SK-N-SH (cell line): ENCODE results near the gene KRTAP3-2. TPM values are rescaled to one million over a fixed set of nuclear protein-coding genes. Genes with fewer than 3 reads are reported as not detected.

Source experiments
- CTCF ChIA-PET: fragments of 300-600, 350-600 bp; formaldehyde crosslinking; extraction: SDS; loops from one replicate; lab custom pipeline; 2021; lab: Yijun Ruan, JAX
- POLR2A ChIA-PET: fragments of 350-600 bp; sonication (Branson Sonifier 250); formaldehyde crosslinking; extraction: SDS; loops from one replicate; lab custom pipeline; 2020; ENCODE audit warnings: antibody characterized with exemption, inconsistent platforms; lab: Yijun Ruan, JAX
- DNase-seq: peaks from one replicate; pipeline ENCODE4 v3.0.0; 2012
- H2AFZ ChIP-seq: fragments of 200-600 bp; sonication (generic); 2 replicates; pipeline ENCODE4 v1.8.1; 2016; ENCODE audit warnings: antibody characterized with exemption, mild to moderate bottlenecking, low read depth
- H3F3A ChIP-seq: fragments of 200-600 bp; sonication (generic); replicated peaks from 2 replicates; pipeline ENCODE3; 2016; ENCODE audit warnings: antibody characterized with exemption, mild to moderate bottlenecking; ENCODE audit not compliant: insufficient read depth
- H3K27ac ChIP-seq, 2 experiments: fragments of 200-500 bp in 1 of 2; fragments of 200-600 bp in 1 of 2; sonication (Bioruptor generic) in 1 of 2; sonication (generic), shearing (Covaris generic) in 1 of 2; 2 replicates each; pipeline versions ENCODE4 v1.5.1 to v1.6.1; 2014 to 2016; ENCODE audit warnings: low read depth in 2 of 2, inconsistent platforms in 1 of 2, low read length in 1 of 2, mild to moderate bottlenecking in 1 of 2, mixed read lengths in 1 of 2
- H3K27me3 ChIP-seq: fragments of 200-600 bp; sonication (generic), shearing (Covaris generic); 2 replicates; pipeline ENCODE4 v1.6.1; 2016; ENCODE audit warnings: mixed run types; ENCODE audit not compliant: insufficient read depth
- H3K36me3 ChIP-seq, 2 experiments: fragments of 200-500 bp in 1 of 2; fragments of 200-600 bp in 1 of 2; sonication (Bioruptor generic) in 1 of 2; sonication (generic) in 1 of 2; replicated peaks in 1 of 2; 2 replicates each; pipeline versions ENCODE3 to v1.5.1; 2014 to 2016; ENCODE audit warnings: low read length in 1 of 2, mild to moderate bottlenecking in 1 of 2; ENCODE audit not compliant: insufficient read depth in 2 of 2, control insufficient read depth in 1 of 2
- H3K4me1 ChIP-seq, 2 experiments: fragments of 200-500 bp in 1 of 2; fragments of 200-600 bp in 1 of 2; sonication (Bioruptor generic) in 1 of 2; sonication (generic), shearing (Covaris generic) in 1 of 2; 2 replicates each; pipeline versions ENCODE4 v1.5.1 to v1.6.1; 2014 to 2016; ENCODE audit warnings: low read depth in 1 of 2, low read length in 1 of 2, mixed run types in 1 of 2; ENCODE audit not compliant: insufficient read depth in 2 of 2, control insufficient read depth in 1 of 2
- H3K4me2 ChIP-seq: fragments of 200-600 bp; sonication (generic), shearing (Covaris generic); 2 replicates; pipeline ENCODE4 v1.6.1; 2017; ENCODE audit warnings: mixed run types
- H3K4me3 ChIP-seq, 2 experiments: fragments of 200-500 bp in 1 of 2; fragments of 200-600 bp in 1 of 2; sonication (Bioruptor generic) in 1 of 2; sonication (generic), shearing (Covaris generic) in 1 of 2; 2 replicates each; pipeline versions ENCODE4 v1.5.1 to v1.8.1; 2014 to 2016; ENCODE audit warnings: low read depth in 2 of 2, inconsistent platforms in 1 of 2, low read length in 1 of 2, mild to moderate bottlenecking in 1 of 2, mixed read lengths in 1 of 2, moderate library complexity in 1 of 2
- H3K79me2 ChIP-seq: fragments of 200-600 bp; sonication (generic); 2 replicates; pipeline ENCODE4 v1.8.1; 2017; ENCODE audit warnings: mild to moderate bottlenecking; ENCODE audit not compliant: insufficient read depth
- H3K9ac ChIP-seq: fragments of 200-600 bp; sonication (generic); 2 replicates; pipeline ENCODE4 v1.6.1; 2017; ENCODE audit warnings: mixed run types
- H3K9me2 ChIP-seq: fragments of 200-600 bp; sonication (generic); 2 replicates; pipeline ENCODE4 v1.6.1; 2017; ENCODE audit warnings: mixed run types
- H3K9me3 ChIP-seq: fragments of 200-600 bp; sonication (generic); 2 replicates; pipeline ENCODE4 v1.6.1; 2017; ENCODE audit warnings: mixed run types, mild to moderate bottlenecking, moderate library complexity
- H4K20me1 ChIP-seq: fragments of 200-600 bp; sonication (generic); 2 replicates; pipeline ENCODE4 v1.6.1; 2017; ENCODE audit warnings: mild to moderate bottlenecking, mixed run types; ENCODE audit not compliant: insufficient read depth
- EP300 ChIP-seq, 2 experiments: IDR thresholded peaks; 2 replicates each; pipeline versions ENCODE4 v1.4.0 to v1.6.1; 2012; ENCODE audit warnings: borderline replicate concordance in 1 of 2, low read depth in 1 of 2, low read length in 1 of 2
- FOXJ3 ChIP-seq: sonication (generic); formaldehyde crosslinking; IDR thresholded peaks from 2 replicates; pipeline ENCODE4 v1.5.1; 2020; ENCODE audit warnings: mild to moderate bottlenecking, missing genetic modification reagents
- GATA2 ChIP-seq: sonication (generic); formaldehyde crosslinking; IDR thresholded peaks from 2 replicates; pipeline ENCODE4 v1.5.0; 2020; ENCODE audit warnings: mild to moderate bottlenecking, missing genetic modification reagents
- IRF3 ChIP-seq: fragments of 150-350 bp; IDR thresholded peaks from 2 replicates; pipeline ENCODE4 v1.6.1; 2016; ENCODE audit warnings: mild to moderate bottlenecking, low read depth, low read length
- JUND ChIP-seq: IDR thresholded peaks from 2 replicates; pipeline ENCODE4 v1.4.0; 2012
- NRF1 ChIP-seq: IDR thresholded peaks from 2 replicates; pipeline ENCODE4 v1.6.1; 2012; ENCODE audit warnings: low read depth, mild to moderate bottlenecking, low read length
- RAD21 ChIP-seq: IDR thresholded peaks from 2 replicates; pipeline ENCODE4 v1.6.1; 2012; ENCODE audit warnings: mild to moderate bottlenecking, low read length
- RCOR1 ChIP-seq: fragments of 150-350 bp; IDR thresholded peaks from 2 replicates; pipeline ENCODE4 v1.6.1; 2017; ENCODE audit warnings: antibody characterized with exemption, low read length
- RFX5 ChIP-seq: IDR thresholded peaks from 2 replicates; pipeline ENCODE4 v1.6.1; 2012; ENCODE audit warnings: mild to moderate bottlenecking, improper control_type of control experiment, low read length
- SMC3 ChIP-seq: IDR thresholded peaks from 2 replicates; pipeline ENCODE4 v1.6.1; 2012; ENCODE audit warnings: low read depth, low read length, improper control_type of control experiment
- TEAD4 ChIP-seq: IDR thresholded peaks from 2 replicates; pipeline ENCODE4 v1.4.0; 2012; ENCODE audit warnings: mild to moderate bottlenecking, borderline replicate concordance; ENCODE audit not compliant: insufficient read depth
- USF1 ChIP-seq: IDR thresholded peaks from 2 replicates; pipeline ENCODE4 v1.4.0; 2012; ENCODE audit warnings: low read depth, borderline replicate concordance
- WGBS: methylation state at CpG from one replicate; pipeline ENCODE4 v1.1.6; 2017; ENCODE audit warnings: low lambda C conversion rate; 5-methylcytosine and 5-hydroxymethylcytosine counted together
- polyA plus RNA-seq, 3 experiments: library from polyadenylated mRNA; depleted of rRNA; stranded (reverse); fragments of >200 nt; gene quantifications; 2 replicates each; pipeline ENCODE4 v1.2.3, GENCODE V29; 2012
- TF ChIP-seq, protein P1 (sequence below): IDR thresholded peaks from 2 replicates; pipeline ENCODE4 v1.4.0; 2012; ENCODE audit warnings: low read depth
- TF ChIP-seq, protein P2 (sequence below): IDR thresholded peaks from 2 replicates; pipeline ENCODE4; 2012
- TF ChIP-seq, protein P3 (sequence below): fragments of 200-600 bp; sonication (generic); IDR thresholded peaks from 2 replicates; pipeline ENCODE4 v1.6.1; 2017; ENCODE audit warnings: antibody characterized with exemption, mild to moderate bottlenecking, moderate library complexity
- TF ChIP-seq, protein P4 (sequence below): IDR thresholded peaks from 2 replicates; pipeline ENCODE4 v1.6.1; 2012; ENCODE audit warnings: mild to moderate bottlenecking, low read depth, low read length, moderate library complexity
- TF ChIP-seq, protein P5 (sequence below): IDR thresholded peaks from 2 replicates; pipeline ENCODE4 v1.4.0; 2012; ENCODE audit warnings: low read depth, borderline replicate concordance

KRTAP3-2 gene
- polyA plus RNA-seq, 1 of the 3 experiments (the other 2 are of a cell fraction): not detected

- no peak overlapping the region for H3K4me3 ChIP-seq
- no peaks in the 10 kb centered on the region for H3K9me2 ChIP-seq
- no peaks in the 10 kb centered on the region for H3K9me3 ChIP-seq
- H3F3A ChIP-seq: no peaks in the 10 kb centered on the region
- WGBS: 0% methylated on average over 1 of the region's 1 CpG
- no peak overlapping the region for H2AFZ ChIP-seq
- H3K79me2 ChIP-seq: no peaks in the 10 kb centered on the region
- H3K27ac ChIP-seq: no peak overlapping the region
- ChIA-PET POLR2A (no interaction called here), CTCF (interaction anchor here (0.8 to 1.0 kb wide), 3 partner anchors 67 to 649 kb away, joined by 3 to 4 read pairs (median 3); no protein-coding TSS in a partner anchor)
- H3K4me2 ChIP-seq: no peak overlapping the region
- H4K20me1 ChIP-seq: no peaks in the 10 kb centered on the region
- H3K27me3 ChIP-seq: peaks cover 38% of the 10 kb centered on the region; the same call in 1 of the 2 replicates
- DNase-seq: no peak
- H3K36me3 ChIP-seq: no peaks in the 10 kb centered on the region
- no peak overlapping the region for H3K9ac ChIP-seq
- no peaks in the 10 kb centered on the region for H3K4me1 ChIP-seq
- no peak for TF ChIP-seq IRF3
- no peak for TF ChIP-seq FOXJ3
- no peak for TF ChIP-seq RAD21
- TF ChIP-seq, protein P1, sequence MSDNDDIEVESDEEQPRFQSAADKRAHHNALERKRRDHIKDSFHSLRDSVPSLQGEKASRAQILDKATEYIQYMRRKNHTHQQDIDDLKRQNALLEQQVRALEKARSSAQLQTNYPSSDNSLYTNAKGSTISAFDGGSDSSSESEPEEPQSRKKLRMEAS: no peak
- TF ChIP-seq JUND: no peak
- no peak for TF ChIP-seq TEAD4
Observed at GRCh38 chr17:41013606-41014005, 13.9 kb upstream of the KRTAP3-2 start.

GRCh38 chr17:41013181-41013580 is 13.5 kb upstream of the KRTAP3-2 start:
- no peaks in the 10 kb centered on the region for H3K9me3 ChIP-seq
- H3K4me3 ChIP-seq: no peak overlapping the region
- ChIA-PET CTCF (no interaction called here), POLR2A (no interaction called here)
- H3K4me1 ChIP-seq: no peaks in the 10 kb centered on the region
- no peaks in the 10 kb centered on the region for H3K79me2 ChIP-seq
- no peaks in the 10 kb centered on the region for H3K9me2 ChIP-seq
- no peaks in the 10 kb centered on the region for H3F3A ChIP-seq
- WGBS: 25% methylated on average over 3 of the region's 3 CpGs
- no peak overlapping the region for H3K27ac ChIP-seq
- no peak overlapping the region for H2AFZ ChIP-seq
- no peaks in the 10 kb centered on the region for H4K20me1 ChIP-seq
- H3K4me2 ChIP-seq: no peak overlapping the region
- H3K27me3 ChIP-seq: peaks cover 41% of the 10 kb centered on the region; the same call in 1 of the 2 replicates
- DNase-seq: no peak
- no peaks in the 10 kb centered on the region for H3K36me3 ChIP-seq
- no peak overlapping the region for H3K9ac ChIP-seq
- TF ChIP-seq GATA2 (CRISPR knock-in tag) (no peak), USF1 (no peak), NRF1 (no peak), RCOR1 (no peak), JUND (no peak), SMC3 (no peak), TEAD4 (no peak), RFX5 (no peak), EP300 (IDR thresholded peaks at IDR 0.05; ENCODE audit: borderline replicate concordance in 1 of 2, low read depth in 1 of 2, low read length in 1 of 2) (no peak)
- TF ChIP-seq, protein P2, sequence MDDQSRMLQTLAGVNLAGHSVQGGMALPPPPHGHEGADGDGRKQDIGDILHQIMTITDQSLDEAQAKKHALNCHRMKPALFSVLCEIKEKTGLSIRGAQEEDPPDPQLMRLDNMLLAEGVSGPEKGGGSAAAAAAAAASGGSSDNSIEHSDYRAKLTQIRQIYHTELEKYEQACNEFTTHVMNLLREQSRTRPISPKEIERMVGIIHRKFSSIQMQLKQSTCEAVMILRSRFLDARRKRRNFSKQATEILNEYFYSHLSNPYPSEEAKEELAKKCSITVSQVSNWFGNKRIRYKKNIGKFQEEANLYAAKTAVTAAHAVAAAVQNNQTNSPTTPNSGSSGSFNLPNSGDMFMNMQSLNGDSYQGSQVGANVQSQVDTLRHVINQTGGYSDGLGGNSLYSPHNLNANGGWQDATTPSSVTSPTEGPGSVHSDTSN: no peak
- TF ChIP-seq, protein P3, sequence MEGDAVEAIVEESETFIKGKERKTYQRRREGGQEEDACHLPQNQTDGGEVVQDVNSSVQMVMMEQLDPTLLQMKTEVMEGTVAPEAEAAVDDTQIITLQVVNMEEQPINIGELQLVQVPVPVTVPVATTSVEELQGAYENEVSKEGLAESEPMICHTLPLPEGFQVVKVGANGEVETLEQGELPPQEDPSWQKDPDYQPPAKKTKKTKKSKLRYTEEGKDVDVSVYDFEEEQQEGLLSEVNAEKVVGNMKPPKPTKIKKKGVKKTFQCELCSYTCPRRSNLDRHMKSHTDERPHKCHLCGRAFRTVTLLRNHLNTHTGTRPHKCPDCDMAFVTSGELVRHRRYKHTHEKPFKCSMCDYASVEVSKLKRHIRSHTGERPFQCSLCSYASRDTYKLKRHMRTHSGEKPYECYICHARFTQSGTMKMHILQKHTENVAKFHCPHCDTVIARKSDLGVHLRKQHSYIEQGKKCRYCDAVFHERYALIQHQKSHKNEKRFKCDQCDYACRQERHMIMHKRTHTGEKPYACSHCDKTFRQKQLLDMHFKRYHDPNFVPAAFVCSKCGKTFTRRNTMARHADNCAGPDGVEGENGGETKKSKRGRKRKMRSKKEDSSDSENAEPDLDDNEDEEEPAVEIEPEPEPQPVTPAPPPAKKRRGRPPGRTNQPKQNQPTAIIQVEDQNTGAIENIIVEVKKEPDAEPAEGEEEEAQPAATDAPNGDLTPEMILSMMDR: no peak
- TF ChIP-seq, protein P4, sequence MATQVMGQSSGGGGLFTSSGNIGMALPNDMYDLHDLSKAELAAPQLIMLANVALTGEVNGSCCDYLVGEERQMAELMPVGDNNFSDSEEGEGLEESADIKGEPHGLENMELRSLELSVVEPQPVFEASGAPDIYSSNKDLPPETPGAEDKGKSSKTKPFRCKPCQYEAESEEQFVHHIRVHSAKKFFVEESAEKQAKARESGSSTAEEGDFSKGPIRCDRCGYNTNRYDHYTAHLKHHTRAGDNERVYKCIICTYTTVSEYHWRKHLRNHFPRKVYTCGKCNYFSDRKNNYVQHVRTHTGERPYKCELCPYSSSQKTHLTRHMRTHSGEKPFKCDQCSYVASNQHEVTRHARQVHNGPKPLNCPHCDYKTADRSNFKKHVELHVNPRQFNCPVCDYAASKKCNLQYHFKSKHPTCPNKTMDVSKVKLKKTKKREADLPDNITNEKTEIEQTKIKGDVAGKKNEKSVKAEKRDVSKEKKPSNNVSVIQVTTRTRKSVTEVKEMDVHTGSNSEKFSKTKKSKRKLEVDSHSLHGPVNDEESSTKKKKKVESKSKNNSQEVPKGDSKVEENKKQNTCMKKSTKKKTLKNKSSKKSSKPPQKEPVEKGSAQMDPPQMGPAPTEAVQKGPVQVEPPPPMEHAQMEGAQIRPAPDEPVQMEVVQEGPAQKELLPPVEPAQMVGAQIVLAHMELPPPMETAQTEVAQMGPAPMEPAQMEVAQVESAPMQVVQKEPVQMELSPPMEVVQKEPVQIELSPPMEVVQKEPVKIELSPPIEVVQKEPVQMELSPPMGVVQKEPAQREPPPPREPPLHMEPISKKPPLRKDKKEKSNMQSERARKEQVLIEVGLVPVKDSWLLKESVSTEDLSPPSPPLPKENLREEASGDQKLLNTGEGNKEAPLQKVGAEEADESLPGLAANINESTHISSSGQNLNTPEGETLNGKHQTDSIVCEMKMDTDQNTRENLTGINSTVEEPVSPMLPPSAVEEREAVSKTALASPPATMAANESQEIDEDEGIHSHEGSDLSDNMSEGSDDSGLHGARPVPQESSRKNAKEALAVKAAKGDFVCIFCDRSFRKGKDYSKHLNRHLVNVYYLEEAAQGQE: no peak
- TF ChIP-seq, protein P5, sequence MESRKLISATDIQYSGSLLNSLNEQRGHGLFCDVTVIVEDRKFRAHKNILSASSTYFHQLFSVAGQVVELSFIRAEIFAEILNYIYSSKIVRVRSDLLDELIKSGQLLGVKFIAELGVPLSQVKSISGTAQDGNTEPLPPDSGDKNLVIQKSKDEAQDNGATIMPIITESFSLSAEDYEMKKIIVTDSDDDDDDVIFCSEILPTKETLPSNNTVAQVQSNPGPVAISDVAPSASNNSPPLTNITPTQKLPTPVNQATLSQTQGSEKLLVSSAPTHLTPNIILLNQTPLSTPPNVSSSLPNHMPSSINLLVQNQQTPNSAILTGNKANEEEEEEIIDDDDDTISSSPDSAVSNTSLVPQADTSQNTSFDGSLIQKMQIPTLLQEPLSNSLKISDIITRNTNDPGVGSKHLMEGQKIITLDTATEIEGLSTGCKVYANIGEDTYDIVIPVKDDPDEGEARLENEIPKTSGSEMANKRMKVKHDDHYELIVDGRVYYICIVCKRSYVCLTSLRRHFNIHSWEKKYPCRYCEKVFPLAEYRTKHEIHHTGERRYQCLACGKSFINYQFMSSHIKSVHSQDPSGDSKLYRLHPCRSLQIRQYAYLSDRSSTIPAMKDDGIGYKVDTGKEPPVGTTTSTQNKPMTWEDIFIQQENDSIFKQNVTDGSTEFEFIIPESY: no peak
